IPS-18c (cell line): ENCODE measurements around the gene SLC46A2.

Experiments used
- H3K4me3 ChIP-seq: 2 replicates; pipeline ENCODE4 v1.7.0; 2013; ENCODE audit warnings: low read depth, mild to moderate bottlenecking, low read length, moderate library complexity; ENCODE audit not compliant: insufficient read depth
- H3K9me3 ChIP-seq: one replicate; pipeline ENCODE4 v1.6.1; 2013; ENCODE audit warnings: mild to moderate bottlenecking, low read length, moderate library complexity; ENCODE audit not compliant: control insufficient read depth, insufficient read depth

The SLC46A2 gene

DNA sequence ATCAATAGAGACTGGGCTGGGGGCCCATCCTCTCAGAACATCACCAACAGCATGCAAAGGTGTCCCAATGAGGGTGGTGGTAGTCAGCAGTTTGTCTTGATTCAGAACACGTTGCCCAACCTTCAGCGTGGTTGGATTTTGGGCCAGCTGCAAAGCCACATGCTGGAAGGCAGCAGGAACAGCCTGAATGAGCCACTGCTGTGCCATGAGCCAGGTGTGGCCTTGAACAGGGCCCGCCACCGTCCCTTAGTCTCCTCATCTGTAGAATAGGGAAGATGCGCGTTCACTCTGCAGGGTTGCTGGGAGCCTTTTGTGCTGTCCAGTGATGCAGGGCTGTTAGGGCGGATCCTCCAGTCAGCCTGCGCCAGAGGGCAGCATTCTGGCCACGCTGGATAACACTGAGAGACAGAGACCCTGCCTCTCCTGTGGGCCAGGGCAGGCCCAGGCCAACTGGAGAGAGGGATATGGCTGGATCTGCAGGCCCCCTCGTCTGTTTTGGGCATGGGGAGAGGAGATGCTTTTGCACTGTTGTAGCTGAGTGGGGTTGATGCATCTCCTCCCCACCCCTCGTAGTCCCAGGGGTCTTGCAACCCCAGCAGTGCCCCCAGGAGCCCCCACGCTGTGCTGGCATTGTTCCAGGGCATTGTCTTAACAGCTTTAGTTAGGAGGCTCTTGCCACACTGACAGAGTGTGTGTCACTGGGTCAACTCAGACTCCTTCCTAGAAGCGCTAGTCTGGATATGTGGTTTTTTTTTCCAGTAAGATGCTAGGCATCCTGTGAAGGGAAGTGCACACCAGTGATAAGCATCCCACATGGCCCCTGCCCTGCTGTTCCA lies 42.1 kb downstream of the SLC46A2 start:
- H3K4me3 ChIP-seq, result no peak overlapping the region
- H3K9me3 ChIP-seq, result no peaks in the 10 kb centered on the region

DNA sequence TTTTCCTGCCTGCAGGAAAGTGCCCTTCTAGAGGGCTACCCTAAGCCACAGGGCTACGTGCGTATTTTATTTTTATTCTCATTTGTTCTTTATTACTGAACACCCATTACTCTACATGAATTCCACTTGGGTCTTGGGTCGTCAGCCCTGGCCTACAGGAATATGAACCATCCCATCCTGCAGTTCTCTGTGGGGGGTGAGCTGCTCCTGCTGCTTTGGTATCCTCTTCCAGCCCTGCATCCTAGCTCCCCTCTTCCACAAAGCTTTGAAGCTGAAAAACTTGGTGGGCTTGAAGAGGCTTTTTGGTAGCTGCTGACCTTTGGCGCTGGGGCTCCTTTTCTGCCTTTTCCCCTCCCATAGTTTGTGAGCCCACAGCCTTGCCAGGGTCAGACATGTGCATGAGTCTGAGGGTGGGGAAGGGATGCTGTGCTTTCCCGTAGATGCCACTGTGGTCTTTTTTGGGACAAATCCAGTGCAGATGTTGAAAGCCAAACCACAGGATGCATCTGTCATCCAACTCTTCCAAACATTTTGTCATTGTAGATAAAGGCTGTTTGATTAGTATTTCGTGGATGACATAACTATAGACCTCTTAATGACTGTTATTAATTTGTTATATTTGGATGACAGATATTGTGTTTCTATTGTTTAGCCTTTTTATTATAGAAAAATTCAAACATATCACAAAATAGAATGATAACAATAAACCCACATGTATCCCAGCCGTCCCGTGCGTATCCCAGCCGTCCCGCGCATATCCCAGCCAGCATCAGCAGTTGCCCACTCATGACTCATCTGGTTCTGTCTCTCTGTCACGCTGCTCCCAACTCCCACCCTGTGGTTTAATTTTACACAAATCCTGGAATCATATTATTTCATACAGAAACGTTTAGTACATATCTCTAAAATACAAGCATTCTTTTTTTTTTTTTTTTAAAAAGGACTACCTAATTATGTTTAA lies 43.9 kb downstream of the SLC46A2 start:
- no peak overlapping the region for H3K4me3 ChIP-seq
- H3K9me3 ChIP-seq, result no peaks in the 10 kb centered on the region

DNA sequence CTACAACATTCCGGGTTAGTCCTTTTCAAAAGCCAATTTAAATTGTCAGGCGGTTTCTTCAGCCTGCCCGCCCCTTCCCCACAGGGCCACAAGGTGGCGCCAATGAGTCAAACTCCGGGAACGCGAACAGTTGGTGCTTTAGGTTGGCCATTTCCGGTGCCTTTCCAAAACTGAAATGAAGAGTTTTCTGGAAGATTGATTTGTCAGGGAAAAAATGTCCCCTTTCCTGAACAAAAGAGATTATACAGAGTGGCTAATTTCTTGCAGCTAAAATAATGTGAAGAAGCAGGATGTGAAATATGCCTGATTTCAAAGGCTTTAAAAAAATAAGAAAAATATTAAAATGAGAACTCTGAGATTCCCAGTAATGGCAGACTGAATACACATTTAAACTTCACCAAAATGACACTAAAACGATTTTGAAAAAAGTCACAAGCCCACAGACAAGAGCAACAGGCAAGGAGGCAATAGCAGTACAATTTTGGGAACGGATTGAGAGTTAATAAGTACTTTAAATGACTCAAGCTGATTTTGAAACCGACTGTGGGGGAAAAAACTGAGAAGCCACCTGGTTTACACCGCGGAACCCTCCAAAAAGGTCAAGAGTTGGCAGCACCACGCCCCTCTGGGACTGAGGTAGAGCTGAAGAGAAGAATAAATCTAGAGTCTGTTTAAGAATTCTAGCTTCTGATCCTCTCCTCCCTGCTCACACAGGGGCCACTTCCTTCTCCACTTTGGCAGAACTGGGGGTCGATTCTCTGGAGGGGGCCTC lies 45.7 kb downstream of the SLC46A2 start:
- Histone ChIP-seq H3K9me3 (no peaks in the 10 kb centered on the region), H3K4me3 (no peak overlapping the region)

DNA sequence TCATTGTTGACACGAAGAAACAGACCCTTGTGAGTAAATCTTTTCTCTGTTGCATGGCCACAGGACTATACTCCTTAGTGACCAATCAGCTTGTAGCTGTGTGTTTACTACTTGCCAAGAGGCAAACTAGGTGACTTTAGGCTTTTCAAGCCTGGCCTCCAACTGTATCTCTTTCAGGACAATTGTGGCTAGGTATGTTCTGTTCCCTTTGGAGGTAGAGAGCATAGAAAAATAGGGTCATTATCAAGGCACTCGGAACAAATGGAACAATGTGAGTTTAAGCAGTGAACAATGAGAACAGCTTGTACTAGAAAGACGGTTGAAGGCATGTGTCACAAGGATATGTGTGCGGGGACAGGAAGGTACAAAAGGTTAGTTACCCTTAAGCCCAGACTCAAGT lies 48.1 kb downstream of the SLC46A2 start:
- Histone ChIP-seq H3K9me3 (no peaks in the 10 kb centered on the region), H3K4me3 (no peak overlapping the region)

DNA sequence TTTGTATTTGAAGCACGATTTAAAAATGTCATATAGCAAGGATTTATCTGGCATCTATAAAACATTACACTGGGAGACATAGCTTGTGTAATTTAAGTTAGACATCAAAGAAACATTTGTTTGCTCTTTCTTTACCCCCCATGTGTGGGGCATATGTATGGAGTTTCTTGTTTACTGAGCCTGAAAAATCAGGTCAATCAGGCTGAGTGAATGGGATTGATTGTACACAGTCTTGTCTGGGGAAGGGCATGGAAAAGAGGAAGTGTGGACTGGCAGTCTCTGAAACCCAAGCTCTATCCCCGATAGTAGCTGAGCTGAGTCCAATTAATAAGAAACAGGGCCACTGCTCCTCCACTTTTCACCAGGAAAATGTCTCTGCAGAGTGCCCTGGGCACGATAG lies 49.4 kb downstream of the SLC46A2 start:
- Histone ChIP-seq H3K4me3 (no peak overlapping the region), H3K9me3 (no peaks in the 10 kb centered on the region)

DNA sequence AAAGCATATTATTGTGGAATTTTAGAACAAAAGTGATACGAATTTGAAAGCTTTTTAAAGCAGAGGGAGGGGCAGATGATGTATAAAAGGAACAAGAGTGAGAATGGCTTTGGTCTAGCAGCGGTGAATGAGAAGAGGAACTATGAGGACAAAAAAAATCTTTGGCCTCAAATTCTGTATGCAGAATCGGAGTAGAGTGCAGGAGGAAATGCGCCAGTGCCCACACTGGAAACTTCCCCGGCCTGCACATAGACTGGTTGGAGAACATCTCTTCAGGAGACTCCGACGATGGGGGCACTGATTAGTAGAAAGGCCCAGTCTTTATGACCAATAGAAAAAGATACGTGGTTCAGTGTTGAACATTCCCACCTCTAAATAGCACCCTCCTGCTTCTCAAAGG lies 51.3 kb downstream of the SLC46A2 start:
- H3K4me3 ChIP-seq, result no peak overlapping the region
- H3K9me3 ChIP-seq, result no peaks in the 10 kb centered on the region

DNA sequence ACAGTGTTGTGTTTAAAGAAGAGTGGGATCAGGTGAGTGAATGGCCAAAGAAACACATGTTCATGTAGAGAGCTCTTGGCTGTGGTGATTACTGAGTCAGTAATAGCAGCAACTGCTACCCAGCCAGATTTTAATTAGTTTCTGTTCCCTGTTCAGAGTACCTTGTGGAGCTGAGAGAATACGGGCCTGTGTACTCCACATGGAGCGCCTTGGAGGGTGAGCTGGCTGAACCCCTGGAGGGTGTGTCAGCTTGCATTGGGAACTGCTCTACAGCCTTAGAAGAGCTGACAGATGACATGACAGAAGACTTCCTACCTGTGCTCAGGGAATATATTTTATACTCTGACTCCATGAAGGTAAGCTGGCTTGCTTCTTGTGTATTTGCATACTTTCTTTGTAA lies 52.3 kb downstream of the SLC46A2 start:
- H3K4me3 ChIP-seq, result no peak overlapping the region
- no peaks in the 10 kb centered on the region for H3K9me3 ChIP-seq

DNA sequence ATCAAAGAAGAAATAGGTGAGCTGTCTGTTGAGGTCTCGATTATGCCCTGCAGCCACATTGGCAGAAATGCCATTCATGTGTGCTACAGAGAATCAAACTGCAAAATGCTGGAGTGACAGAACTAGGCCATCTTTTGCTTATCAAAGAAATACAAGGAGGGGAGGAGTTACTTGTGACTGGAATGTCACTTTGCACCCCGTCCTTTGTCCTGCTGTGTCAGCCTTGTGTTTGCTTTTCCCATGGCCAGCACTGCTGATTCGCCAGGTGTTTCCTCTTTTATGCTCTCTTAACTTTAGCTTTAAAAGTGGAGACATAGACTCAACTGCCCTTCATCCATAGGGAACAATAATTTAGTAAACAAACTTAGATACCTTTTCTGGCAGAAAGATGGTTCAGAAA lies 54.3 kb downstream of the SLC46A2 start:
- Histone ChIP-seq H3K9me3 (no peaks in the 10 kb centered on the region), H3K4me3 (no peak overlapping the region)

DNA sequence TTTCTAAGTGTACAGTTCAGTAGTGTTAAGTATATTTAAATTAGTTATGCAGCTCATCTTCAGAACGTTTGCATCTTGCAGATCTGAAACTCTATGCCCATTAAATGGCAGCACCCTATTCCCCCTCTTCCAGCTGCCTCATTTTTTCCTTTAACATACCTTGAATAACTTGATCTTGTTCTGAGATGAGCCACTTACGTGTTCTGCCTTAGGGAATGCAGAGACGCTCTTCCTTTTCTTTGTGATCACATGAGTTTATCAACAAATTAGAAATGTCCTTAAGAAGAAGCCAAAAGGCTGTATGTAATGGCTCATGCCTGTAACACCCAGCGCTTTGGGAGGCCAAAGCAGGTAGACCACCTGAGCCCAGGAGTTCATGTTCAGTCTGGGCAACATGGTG lies 57.6 kb downstream of the SLC46A2 start:
- no peak overlapping the region for H3K4me3 ChIP-seq
- H3K9me3 ChIP-seq, result no peaks in the 10 kb centered on the region

DNA sequence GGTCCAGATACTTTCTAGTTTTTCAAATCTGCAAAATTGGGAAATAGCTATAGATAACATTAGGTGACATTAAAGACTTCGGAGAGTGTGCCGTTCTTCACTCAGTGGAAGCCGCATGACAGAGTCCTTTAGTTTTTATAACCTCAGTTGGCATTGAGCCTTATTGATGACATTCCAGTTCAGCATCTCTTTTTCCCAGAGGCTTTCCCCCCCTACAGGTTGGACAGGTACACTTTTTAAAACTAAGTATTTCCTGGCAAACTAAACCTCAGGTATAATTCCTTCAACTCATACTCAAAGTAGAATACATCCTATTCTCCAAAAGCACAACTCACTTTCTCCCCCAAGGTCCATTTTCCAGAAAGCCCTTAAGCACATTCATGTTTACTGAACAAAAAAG lies 58.7 kb downstream of the SLC46A2 start:
- Histone ChIP-seq H3K4me3 (no peak overlapping the region), H3K9me3 (no peaks in the 10 kb centered on the region)

DNA sequence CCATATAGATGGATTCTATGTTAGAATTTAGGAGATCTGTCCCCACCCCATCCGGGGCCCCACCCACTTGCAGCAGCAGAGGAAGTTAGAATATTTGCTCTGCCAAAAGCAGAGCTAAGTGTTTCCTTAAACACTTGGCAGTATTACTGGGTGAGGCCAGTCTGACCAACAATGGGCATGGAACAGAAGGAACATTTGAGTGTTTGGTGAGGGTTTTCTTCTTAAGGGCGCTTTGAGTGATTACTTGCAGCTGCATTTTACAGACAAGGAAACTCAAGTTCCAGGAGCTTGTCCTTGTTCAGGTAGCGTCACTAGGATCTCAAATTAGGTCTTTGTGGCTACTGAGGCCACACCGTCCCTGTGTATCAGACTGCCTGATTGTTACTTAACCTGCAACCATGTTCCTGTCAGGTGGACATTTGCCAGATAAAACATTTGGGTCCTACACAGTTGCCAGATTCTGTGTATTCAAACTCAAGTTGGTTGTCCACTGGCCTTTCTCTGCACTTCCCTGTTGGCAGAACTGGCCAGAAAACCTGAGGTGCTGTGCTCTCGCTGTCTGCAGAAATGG lies 59.3 kb downstream of the SLC46A2 start:
- Histone ChIP-seq H3K9me3 (no peaks in the 10 kb centered on the region), H3K4me3 (no peak overlapping the region)
